Activated T-cell treated with anti-CD3 and anti-CD28 coated beads, Interleukin-2, amount 50 U/mL, for 1 hour (primary cell): ENCODE data around the gene OTOL1.
"Not testable (repeated sequence)": the region's sequence is repeated elsewhere in the genome, so short reads cannot be mapped to it uniquely, and the experiment has no call there.

Experiments used
- DNase-seq: peaks from one replicate; pipeline ENCODE4 v3.0.0-alpha.2; 2020

The OTOL1 gene

DNA sequence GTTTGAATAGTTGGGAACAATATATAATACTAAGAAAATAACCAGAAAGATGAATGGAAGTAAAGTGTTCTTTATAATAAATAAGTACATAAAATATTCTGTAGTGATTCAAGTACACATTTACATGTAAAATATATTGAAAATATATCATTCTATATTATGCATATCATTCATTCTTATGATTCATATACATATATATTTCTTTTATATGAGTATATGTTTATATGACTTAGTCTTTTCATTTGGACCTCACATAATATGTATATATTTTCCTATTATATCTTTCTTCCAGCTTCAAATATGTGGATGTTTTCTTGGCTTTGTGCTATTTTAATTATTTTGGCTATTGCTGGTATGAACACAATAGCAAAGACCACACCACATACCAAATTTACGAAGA, at the start of gene OTOL1:
TSS of gene OTOL1 (plus strand) at position 301 of the 400 bp plus-strand sequence. CDS start at position 301, 0 bp downstream.
- DNase-seq: no peak

DNA sequence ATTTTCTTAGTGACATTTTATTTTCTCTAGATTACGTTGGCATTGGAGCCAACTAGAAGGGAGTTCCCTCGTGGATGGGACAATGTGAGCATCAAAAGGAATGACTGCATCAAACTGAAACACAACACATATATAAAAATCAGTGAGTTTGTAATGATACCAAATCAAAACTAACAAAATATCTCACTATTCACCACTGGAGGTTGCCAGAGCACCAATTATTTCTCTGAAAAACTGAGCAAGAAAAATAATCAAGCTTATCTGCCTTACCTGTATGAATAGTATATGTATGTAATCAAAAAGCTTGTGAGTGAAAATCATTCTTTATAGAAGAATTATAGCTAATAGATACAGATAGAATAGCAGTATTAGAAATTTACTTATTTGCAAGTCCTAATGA, 46.8 kb upstream of the OTOL1 start:
- DNase-seq: no peak

DNA sequence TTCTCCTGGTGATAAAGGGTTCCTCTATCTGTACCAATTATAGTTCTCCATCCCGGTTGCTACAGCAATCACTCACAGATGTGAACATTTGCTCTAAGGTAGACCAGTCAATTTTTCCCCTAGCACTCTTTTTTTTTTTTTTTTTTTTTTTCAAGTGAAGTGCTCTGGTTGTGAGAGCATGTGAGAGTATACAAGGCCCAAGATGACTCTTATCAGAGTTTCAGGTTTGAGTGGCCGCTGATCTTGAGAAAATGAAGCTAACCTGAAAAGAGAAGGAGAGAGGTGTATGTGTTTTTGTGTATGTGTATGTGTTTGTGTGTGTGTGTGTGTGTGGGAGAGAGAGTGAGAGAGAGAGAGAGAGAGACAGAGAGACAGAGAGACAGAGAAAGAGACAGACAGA, 44.4 kb upstream of the OTOL1 start:
- DNase-seq: no peak

DNA sequence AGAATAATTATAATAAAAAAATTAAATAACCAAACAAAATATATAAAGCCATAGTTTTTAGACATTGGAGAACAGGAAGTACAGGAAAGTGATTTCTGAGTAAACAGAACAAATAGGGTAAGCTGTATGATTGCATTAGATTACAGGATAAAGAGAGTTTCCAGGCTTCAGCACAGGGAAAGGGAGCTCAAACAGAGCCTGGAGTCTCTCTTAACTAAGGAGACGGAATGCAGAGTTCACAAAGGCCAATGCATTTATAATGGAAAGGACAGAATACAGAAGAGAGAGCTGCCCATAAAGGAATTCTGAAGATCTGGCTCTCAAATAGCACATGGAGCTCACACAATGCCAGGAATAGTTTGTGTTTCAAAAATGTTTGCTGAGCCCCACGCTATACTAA, 42.0 kb upstream of the OTOL1 start:
- no peak for DNase-seq

DNA sequence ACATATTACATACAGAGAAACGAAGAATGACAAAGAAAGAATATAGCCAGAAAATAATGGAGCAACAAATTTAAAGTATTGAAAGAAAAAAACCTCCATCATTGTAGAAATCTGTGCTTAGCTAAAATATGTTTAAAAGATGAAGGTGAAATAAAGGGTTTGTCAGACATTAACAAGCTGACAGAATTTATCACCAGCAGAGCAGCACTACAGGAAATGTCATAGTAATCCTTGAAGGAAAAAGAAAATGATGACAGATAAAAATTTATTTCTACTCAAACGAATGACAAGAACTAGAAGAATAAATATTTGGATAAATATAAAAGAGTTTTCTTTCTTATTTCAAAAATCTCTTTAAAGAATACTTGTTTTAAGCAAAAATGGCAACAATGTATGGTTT, 40.6 kb upstream of the OTOL1 start:
- DNase-seq: no peak

DNA sequence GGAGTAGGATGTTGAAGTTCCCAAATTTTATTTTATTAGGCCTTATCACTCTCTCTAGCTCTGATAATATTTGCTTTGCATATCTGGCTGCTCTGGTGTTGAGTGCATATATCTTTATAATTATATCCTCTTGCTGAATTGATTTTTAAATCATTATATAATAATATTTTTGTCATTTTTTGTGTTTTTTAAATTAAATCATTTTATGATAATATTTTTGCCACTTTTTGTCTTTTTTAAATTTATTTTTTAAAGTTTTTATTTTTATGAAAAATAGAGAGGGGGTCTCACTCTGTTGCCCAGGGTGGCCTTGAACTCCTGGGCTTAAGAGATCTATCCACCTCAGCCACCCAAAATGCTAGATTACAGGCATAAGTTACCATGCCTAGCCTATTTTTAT, 34.5 kb upstream of the OTOL1 start:
- DNase-seq: no peak

DNA sequence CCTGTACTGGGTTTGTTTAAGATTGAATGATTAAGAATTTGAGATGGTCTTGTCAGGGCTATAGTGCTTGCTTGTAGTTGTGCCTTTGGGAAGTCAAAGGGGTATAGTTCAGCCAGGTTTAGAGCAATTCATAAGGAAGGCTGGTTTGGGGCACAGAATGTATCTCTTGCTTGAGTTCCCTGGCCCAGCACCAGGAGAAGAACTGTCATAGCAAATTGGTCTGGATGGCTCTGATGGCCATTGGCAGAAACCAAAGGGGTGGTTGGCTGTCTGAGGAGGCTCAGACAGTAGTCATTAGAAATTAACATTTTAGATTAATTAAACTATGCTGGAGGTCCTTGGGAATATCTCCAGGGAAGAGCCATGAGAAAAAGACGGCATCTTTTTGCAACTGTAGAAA, 25.4 kb upstream of the OTOL1 start:
- DNase-seq: no peak

DNA sequence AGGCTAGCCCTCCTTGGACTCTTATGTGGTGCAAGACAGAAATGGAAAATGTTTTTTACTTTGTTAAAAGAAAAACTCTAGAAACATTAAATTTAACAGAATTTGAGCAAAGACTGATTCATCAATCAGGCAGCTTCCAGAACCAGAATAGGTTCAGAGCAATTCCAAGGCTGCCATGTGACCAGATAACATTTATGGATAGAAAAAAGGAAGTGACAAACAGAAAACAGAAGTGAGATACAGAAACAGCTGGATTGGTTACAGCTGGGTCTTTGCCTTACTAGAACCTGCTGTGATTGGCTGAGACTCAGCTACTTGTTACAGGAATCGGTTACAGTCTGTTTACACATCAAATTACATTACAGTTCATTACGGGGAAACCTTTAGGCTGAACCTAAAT, 22.5 kb upstream of the OTOL1 start:
- DNase-seq: no peak

DNA sequence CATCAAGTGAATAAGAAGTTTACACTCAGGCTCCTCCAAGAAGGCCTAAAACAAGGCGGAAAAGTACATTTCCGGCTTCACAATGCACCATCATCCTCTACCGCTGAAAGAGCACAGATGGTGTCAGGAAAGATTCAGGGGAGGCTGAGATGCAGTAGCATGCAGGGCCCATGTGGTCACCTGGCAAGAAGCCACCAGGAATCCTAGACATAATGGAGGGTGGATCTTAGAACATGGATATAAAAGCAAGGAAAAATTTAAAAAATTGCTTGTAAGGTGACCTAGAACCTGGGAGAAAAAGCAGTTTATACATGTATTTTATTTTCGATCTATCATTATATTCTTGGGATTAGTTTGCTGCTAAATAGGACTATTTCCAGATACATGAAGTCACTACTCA, 21.9 kb upstream of the OTOL1 start:
- DNase-seq: no peak

DNA sequence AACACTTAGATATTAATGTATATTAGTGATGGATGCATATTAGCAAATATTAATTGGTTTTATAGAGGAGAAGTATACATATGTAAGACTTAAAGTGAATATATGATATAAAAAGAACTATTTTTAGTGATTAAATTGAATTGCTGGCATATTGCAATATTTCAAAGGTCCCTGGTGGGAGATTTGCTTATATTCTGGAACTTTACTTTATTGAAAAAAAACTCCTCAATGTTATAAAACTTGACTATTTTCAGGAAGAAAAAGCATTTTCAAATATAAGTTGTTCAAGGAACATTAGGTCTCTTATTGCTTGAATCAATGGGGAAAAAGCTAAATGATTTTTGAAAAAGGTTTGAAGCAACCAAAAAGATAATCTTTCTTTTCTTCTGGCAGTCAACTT, 21.4 kb upstream of the OTOL1 start:
- DNase-seq: no peak

DNA sequence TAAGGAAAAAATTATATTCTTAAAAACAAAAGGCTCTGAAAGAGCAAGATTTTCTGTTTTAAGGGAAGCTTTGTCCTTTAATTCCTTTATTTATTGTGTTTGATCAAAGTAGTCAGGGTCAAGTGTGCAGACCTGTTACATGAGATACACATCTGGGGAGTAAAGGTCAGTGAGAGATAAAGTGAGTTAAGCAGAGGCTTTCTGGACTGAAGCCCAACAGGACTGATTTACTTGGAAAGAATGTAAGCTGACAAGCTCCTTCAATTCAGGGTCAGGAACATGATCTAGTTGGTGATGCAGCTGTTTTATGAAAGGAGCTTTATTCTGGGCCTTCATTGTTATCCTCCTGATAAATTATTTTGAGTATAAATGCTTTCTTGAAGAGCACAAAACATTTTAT, 20.7 kb upstream of the OTOL1 start:
- DNase-seq: no peak

DNA sequence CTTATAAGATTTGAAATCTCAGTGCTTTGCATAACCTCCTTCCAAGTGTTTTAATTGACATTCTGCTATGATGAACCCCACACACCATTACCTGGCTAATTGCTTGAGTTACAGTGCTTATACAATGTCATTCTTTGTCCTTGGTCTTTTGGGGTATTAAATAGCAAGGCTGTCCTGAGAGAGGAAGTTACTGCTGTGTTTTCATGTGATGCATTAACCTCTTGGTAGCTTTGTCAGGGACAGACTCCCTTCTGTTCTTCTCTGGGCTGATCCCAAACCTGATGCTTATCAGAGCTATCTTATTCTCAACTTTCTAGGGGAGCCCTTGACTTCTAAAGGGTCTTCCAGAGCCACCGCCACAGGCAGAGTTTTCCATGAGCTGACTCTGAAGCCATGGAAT, 12.4 kb upstream of the OTOL1 start:
- no peak for DNase-seq

DNA sequence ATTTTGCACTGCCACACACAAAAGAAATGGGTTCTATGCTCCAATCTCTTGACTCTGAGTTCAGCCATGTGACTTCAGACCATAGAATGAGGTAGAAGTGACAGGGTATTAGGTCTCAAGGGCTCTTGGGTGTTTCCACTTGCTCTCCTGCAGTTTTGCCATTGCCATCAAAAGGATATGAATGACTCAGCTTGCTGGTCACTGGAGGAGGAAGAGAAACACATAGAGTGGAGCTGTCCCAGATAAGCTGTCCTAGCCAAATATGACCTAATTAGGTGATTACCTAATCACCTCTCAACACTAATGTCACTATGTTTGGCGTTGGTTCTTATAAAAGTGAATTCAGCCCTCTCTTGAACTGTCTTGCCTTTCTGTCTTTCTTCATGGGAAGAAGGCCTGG, 8.3 kb upstream of the OTOL1 start:
- not testable (repeated sequence) for DNase-seq

DNA sequence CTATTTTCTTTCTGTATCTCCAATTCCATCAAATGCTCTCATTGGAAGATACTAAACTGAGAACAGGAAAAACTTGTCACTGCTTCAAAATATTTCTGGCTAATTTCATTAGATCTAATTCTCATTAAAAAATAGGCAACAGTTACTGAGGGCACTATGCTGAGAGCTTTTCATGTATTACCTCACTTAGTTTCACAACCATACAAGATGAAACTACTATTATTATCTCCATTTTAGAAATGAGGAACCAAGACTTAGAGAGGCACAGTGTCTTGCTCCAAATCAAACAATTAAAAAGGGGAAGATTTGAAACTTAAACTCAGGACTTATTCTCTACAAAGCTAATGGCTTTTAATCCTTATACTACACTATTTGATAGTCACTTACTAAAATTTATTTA, 7.2 kb upstream of the OTOL1 start:
- DNase-seq: no peak

DNA sequence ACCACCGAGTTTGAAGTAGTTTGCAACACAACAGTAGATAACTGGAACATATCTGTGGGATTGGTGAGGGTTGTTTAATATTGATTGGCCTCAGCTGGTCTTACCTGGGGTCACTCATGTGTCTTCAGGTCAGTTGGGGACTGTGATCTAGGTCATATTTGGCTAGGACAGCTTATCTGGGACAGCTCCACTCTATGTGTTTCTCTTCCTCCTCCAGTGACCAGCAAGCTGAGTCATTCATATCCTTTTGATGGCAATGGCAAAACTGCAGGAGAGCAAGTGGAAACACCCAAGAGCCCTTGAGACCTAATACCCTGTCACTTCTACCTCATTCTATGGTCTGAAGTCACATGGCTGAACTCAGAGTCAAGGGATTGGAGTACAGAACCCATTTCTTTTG, 5.8 kb upstream of the OTOL1 start:
- DNase-seq: not testable (repeated sequence)

DNA sequence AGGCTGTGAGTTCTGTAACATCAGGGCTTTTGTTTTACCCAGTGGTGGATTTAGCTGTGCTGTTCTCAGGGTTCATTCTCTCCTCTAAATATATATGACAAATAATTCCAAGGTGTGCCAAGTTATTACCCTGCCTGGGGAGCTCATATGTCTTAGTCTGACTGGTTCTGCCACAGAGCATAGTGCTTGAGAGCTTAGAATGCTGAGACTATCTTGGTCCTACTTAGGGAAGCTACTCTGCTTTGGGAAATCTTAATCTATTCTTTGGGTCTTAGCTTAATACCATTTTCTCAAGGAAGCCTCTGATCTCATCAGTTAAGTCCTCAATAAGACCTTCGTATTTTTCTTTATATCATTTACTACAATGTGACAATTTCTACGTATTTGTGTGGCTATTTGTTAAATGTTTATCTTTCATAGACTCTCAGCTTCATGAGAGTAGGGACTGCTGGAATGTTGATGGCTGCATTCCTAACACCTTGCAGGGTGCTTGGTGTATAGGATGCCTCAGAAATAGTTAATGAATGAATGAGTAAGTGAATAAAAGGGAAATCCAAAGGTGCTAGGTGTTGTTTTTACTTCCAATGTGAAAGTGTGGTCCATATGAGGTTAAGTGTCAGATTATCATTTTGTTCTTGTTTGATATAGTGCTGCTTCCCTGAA, 1.8 kb downstream of the OTOL1 start:
- no peak for DNase-seq

DNA sequence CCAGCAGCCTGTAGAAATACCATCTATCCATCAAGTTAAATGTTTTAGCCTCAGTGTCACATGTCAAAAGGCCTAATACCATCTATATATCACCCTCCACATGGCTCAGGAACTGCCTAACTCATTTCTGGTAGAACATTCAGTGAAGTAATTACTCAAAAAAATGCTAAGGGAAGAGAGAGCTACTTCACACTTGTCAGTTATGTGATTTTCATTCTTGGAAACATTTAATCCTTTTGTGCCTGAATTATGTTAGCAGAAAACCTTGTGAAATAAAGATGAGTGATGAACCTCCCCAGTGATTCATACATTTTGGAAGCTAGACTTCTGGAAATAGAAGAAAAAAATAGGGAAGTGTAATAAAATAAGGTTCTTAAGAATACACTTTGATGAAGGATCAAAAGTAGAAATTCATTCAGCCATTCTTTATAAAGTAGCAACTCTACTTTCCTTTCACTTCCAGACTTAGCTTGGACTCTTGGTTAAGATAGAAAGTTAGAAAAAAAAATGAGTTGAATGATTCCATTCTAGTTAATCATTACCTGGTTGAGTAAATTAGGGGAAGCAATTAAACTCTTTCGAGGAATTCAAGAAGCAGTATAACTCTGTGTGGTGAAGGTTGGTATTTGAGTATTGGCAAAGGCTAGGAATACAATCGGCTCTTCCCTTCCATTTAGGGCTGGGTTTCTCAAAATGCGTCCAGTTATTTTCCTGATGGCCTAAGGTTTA, 3.6 kb downstream of the OTOL1 start:
- no peak for DNase-seq

DNA sequence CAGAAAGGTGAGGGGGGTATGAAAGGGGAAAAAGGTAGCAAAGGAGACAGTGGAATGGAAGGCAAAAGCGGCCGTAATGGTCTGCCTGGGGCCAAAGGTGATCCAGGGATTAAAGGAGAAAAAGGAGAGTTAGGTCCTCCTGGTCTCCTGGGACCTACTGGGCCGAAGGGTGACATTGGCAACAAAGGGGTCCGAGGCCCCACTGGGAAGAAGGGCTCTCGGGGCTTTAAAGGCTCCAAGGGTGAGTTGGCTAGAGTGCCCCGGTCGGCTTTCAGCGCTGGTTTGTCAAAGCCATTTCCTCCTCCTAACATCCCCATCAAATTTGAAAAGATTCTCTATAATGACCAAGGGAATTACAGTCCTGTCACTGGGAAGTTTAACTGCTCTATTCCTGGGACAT, 6.7 kb downstream of the OTOL1 start:
- DNase-seq: no peak

DNA sequence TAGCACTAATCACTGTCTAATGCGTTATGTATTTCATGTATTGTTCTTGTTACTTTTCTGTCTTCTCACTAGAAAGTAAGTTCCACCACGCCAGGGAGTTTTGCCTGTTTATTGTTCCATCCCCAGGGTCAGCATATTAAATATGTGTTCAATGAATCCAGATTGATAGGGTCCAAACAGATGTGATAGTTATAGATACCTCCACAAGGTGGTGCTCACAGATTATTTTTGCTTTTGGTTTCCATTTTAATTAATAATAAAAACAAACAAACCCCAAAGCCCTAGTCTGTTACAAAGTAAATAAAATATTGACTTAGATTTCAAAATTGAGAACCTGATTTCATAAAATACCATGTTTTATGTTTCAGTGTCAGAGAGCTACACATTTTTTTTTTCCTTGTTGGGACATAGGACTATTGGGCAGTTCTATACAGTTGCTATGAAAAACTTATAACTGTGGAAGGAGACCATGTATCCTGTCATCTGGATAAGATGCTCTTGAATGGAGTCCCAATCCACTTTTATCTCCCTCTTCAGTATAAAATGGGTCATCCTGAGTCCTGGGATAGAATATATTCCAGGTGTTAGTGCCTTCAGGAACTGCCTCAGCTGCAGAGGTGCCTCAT, 12.4 kb downstream of the OTOL1 start:
- no peak for DNase-seq

DNA sequence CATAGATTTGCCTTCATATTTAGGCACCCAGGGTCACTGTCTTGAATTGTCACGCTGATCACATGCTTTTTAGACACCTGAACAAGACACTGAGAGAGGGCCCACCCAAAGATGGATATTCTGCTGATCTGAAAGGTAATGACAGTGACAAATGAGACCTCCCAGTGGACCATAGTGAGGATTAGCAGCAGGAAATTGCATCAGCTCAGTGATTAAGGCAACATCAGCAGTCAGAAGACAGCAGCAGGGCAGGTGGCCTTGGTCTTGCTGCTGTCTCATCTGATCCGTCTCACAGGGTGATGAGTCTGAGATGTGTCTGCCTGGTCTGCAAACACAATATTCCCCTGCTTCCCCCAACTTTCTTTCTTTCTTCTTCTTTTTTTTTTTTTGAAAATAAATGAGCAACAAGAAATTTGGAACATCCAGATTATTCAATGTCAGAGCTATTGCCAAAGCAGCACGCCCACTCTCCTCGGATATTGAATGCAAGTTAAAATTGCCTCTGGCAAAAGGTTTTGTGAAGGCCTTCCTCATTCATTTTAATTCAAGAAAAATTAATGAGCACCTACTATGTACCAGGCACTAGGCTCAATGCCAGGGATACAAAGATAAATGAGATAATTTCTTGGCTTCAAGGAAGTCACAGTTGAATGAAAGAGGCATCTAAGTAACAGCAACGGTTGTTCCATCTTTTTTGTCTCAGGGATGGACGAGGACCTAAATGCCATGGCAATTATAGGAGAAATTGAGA, 14.1 kb downstream of the OTOL1 start:
- DNase-seq: no peak

DNA sequence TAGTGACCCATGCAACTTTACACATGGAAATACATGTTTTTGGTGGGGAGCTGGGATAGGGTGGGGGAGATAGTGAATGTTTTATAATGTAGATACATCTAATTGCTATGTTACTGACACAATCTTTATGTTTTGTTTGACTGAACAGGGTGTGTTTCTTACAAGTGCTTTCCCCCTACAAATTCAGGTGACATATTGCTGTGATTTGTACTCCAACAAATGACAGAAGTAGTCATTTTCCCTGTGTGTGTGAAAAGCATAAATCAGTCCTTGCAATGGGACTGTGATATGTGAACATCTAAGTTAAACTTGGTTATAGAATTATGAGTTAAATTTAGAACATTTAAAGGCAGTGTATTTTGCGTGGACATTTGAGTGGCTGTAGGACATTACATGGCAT, 27.3 kb downstream of the OTOL1 start:
- no peak for DNase-seq

DNA sequence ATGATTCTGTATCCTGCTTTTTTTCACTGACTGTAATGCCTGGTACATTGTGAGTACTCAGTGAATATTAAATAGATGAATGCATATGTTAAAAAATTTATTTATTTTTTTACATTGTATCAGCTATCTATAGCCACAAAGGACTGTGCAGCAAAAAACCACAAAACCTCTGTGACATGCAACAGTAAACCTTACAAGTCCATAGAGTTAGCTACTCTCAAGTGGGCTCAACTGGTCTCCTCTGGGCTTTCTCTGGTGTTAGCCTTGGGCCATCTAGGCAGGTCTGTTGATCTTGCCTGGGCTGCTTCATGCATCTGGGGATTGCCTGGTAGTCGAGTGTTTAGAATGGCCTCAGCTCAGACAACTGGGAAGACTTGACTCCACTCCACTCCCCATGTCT, 35.3 kb downstream of the OTOL1 start:
- DNase-seq: no peak

DNA sequence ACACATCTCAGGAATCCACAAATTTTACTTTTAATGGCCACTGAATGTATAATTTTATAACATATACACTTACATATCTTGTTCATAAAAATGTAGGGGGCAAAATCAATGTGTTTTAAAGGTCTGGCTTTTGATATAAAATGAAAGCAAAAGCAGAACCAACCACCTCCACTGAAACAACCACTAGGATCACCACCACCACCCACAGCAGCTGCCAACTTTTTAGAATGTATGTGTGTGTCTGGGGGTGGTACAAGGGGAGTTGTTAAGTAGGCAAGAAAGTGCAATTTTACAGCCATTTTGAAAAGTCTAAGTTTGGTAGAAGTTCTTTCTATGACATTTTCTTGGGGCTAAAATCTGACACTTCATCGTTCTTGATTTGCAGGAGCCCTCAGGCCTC, 44.0 kb downstream of the OTOL1 start:
- no peak for DNase-seq

DNA sequence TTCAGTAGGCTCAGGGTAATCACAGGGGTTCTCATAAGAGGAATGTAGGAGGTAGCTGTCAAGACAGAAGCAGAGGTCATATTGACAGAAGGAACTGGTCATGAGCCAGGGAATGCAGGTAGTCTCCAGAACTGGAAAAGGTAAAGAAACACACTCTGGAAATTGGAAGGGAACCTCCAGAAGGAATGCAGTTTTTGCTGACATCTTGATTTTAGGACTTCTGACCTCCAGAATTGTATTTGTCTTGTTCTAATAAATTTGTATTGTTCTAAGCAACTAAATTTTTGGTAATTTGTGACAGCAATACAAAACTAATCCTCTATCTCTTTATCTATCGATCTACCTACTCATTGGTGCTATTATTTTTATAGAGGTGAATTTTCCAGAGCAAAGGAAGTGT, 49.2 kb downstream of the OTOL1 start:
- DNase-seq: no peak
